Activated T-helper 1 cell treated with anti-CD3 and anti-CD28 coated beads, Interleukin-2, amount 50 U/mL, for 16 hours (primary cell): ENCODE data around the gene MRPS15.
"Not testable (repeated sequence)": the region's sequence is repeated elsewhere in the genome, so short reads cannot be mapped to it uniquely, and the experiment has no call there.

ENCODE experiments used
- DNase-seq, 2 donors: peaks; one replicate each; pipeline ENCODE4 v3.0.0-alpha.2; 2020; ENCODE audit warnings: low read depth in 1 of 2, low spot score in 1 of 2

MRPS15 gene

DNA sequence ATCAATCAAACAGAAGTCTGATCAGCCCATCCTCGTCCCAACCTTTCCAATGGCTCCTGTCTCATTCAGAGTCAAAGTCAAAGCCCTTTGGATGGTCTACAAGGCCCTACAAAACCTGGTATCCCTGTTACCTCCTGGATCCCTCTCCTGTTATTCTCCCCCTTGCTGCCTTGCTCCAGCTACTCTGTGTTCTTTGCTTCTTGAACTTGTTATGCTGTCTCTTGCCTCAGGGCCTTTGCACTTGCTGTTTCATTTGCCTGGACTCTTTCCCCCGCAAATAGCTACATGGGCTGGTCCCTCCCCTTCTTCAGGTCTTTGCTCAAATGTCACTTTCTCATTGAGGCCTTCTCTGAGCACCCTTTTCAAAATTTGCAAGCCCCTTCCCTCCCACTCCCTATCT is 19.9 kb upstream of the MRPS15 start:
- DNase-seq, result no peak

GRCh38 chr1:36482724-36483388 is 18.7 kb upstream of the MRPS15 start, which contains the start of gene CSF3R:
Gene CSF3R (minus strand): TSS chr1:36482913. CDS start chr1:36479496, 3,417 bp downstream.
- DNase-seq, result no peak

DNA sequence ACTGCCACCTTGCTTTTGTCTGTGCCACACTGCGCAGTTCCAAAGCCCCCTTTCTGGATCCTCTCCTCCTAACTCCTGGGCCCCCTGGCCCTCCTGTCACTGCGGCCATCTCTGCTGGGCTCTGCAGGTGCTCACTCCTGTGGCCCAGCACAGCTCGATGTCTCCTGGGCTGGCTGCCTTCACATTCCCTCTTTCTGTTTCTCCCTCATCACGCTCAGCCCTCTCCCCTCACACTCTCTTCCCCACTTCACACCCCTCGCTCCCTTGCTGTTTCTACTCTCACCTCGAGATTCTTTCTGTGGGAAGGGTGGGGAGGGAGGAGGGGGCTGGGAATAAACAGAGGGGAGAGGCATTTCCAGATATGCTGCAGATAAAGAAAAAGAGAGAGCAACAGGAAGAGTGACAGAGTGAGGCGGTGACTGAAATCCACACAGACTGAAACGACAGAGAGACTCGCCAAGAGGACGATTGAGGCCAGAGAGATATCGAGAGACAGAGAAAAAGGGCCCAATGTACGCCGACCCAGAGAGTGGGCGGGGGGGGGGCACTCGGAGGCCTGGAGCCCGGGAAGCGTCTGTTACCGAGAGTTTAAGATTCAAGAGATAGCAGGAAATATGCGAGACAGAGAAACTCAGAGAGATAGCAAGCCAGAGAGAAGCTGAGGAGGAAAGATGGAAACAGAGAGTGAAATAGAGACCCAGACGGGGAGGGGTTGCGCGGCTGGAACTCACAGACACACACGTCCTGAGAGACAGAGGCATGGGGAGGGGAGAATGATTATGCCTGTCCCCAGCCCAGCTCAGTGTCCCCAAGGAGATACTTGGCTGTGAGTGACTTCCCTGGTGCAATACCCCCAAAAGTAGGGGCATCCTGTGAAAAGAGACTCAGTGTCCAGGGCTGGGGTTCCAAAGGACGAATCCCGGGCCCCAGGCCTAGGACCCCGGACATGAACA is 17.9 kb upstream of the MRPS15 start:
- no peak for DNase-seq

GRCh38 chr1:36481091-36481490 is 16.9 kb upstream of the MRPS15 start:
- DNase-seq, result no peak

GRCh38 chr1:36480161-36480560 is 16.0 kb upstream of the MRPS15 start:
- DNase-seq, result no peak

DNA sequence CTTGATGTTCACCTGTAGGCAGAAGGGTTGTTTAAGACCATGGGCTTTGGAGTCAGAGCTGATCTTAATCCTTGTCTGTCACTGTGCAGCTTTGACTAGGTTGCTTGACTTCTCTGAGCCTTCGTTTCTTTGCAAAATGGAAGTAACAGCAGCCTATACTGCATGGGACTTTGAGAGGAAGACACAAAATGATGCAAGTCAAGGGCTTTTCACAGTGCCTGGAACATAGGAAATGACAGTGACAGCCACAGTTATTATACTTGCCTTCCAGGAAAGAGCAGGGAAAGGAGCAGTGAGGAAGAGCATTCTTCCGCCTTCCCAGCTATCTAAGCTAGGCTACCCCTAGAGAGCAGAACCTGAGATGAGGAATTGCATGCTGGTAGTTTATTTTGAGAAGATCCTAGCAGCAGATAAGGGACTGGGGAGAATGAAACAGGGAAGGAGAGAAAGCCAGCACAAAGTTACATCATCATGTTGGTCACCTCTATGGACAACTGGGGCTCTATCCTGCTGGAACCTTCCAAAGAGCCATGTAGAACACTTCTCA is 15.4 kb upstream of the MRPS15 start:
- no peak for DNase-seq

- DNase-seq, result not testable (repeated sequence)
These were observed 13.4 kb upstream of the MRPS15 start for GRCh38 chr1:36477615-36478014.

- DNase-seq, result no peak
These were observed 12.8 kb upstream of the MRPS15 start for GRCh38 chr1:36476945-36477344.

DNA sequence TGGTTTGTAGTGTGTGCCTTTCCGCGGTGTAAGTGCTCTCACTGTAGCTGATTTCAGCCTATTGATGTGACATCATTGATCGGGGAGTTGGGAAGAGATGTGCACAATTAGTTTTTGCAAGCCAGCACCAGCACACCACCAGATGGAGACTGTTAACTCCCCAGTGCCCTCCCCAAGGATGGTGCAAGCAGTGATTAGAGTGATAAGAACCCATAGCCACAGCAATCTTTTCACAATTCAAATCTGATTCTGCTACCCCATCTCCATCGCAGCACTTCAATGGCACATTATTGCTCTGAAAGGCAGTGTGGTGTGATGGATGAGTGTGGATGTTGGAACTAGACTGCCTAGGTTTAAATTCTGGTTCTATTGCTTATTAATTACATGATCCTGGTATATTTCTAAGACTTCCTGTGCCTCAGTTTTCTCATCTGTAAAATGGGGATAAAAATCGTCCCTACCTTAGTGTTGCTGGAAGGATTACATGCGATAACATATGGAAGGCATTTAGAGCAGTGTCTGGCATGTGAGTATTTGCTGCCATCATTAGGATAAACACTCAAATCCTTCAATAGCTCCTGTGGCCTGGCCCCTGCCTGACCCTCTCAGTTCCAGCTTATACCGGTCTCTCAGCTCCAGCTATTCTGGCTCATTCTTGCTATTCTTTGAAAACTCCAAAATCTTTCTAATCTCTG is 11.9 kb upstream of the MRPS15 start:
- no peak for DNase-seq

- no peak for DNase-seq
These were observed 11.2 kb upstream of the MRPS15 start for GRCh38 chr1:36475341-36475740.

DNA sequence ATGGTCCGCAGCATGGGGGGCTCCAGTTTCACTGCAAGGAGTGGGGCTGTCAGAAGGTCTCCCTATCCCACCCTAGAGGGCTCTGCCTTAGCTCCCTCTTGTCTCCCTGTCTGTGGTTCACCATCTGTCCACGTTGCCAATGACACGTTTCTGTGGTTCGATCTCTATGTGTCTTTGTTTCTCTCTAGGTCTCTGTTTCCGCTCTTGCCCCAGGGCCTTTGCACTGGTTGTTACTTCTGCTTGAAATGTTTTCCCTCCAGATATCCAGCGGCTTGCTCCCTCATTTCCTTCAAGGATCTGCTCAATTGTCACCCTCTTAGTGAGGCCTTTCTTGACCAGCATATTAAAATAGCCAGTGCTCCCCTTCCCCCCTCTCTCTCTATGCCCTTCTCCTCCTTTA is 8.5 kb upstream of the MRPS15 start:
- DNase-seq, result no peak

DNA sequence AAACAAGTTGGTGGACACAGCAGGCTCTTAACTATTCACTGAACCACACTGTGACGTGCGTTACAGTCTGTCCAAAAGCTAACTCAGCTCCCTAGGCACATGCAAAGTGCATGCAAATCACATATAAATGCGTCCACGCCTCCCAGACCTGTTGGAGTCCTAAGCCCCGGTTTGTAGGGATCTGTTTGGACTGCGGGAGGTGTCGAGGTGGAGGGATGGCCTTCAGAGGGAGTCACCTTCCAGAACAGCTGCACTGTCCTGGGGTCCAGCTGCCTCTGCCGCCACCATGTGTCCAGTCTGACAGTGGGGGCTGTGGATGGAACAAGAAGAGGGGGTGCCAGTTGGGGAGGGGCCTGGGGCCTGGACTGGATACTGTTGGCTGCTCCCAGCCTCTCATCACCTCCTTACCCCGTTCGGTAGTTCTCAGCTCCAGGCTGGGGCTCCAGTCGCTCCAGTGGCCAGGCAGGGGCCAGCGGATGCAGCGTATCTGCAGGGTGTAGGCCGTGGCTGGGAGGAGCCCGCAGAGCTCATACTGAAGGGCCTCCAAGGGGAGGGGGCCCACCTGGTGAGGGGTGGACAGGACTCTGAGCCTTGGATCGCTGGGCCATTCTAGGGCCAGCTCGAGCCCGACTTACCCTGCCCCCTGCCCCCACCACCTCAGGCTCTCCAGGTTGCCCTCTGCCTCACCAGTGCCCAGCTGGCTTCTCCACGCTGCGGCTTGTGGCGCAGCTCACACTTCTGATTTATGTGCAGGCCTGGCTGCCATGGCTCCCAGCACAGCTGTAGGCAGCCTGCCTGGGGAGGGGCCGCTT is 7.9 kb upstream of the MRPS15 start:
- DNase-seq, result no peak

DNA sequence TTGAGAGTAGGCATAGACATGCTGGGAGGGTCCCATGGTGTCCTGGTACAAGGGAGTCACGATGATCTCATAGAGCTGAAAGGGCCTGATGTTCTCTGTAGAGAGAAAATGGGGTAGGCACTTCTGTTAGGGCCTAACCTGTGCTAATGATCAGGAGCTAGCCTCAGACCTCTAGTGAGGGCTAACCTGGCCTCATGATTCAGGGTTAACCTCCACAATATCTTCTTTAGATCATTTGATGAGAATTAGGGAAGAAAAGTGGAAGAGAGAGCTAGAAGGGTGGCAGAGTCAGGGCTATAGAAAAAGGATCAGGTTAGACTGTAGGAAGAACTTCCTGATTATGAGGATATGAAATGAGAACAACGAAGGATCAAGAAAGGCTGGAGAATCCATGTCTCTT is 5.0 kb upstream of the MRPS15 start:
- DNase-seq, result no peak

DNA sequence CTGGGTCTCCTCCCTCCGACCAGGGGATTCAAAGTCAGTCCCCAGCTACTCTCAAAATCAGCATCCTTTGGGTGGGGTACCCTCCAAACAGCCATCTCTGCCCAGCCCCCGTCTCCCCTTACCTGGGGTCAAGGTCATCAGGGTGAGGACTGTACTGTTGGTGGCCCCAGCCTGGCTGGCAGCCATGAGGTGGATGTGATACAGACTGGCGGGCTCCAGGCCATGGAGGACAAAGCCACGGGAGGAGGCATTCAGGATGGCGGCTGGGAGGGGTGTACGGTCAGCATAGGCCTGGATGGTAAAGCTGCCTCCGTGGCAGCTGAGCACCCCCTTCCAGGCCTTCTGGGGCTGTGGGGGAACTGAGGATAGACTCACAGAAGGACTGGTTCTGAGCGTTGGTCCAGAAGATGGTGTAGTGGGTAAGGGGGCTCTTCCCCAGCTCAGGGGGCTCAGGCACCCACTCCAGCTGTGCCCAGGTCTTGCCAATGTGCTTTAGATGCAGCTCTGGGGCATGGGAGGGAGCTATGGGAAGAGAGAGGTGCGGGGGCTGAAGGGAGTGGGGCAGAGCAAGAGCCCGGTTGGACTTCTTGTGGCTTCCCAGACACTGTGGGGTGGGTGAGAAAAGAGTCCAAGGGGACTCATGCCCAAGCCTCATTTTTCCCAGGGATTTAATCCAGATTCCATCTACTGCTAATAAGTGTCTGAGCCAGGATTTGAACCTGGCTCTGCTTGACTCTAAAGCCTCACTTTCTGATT is 3.7 kb upstream of the MRPS15 start:
- DNase-seq, result no peak

DNA sequence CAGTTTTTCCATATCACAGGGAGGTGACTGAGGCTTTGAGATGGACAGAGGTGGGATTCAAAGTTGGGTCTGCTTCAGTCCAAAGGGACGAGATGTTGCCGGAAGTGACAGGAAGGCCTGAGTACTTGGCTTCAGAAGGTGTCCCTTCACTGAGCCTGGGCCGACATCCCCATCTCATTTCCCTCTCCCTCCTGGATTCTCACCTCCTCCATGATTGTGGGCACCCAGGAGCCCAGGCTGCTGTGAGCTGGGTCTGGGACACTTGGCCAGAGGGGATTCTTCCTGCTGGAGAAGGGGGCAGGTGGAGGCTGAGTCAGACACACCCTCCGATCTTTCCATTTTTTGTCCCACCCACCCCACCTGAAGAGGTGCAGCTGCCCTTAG is 2.8 kb upstream of the MRPS15 start:
- DNase-seq, result no peak

- no peak for DNase-seq
These were observed 2.3 kb upstream of the MRPS15 start for GRCh38 chr1:36466370-36467026.

- DNase-seq, result no peak
These were observed 1.7 kb upstream of the MRPS15 start for GRCh38 chr1:36465731-36466369.

- no peak for DNase-seq
These were observed 615 bp upstream of the MRPS15 start for GRCh38 chr1:36464605-36465393.
